WERI-Rb-1 (cell line): ENCODE data around the gene CTF1.
A peak's percentile ranks its signal among the peaks of the same experiment; 100 is the strongest.

Experiments
- DNase-seq: peaks from one replicate; pipeline ENCODE4 v3.0.0-alpha.2; 2020
- H3K27ac ChIP-seq: fragments of 250-450 bp; sonication (Bioruptor Pico); 2 replicates; pipeline ENCODE4 v1.5.1; 2020; ENCODE audit warnings: mild to moderate bottlenecking, moderate library complexity
- H3K27me3 ChIP-seq: fragments of 250-450 bp; sonication (Bioruptor Pico); 2 replicates; pipeline ENCODE4 v1.5.1; 2021; ENCODE audit warnings: mild to moderate bottlenecking, low read depth, moderate library complexity; ENCODE audit not compliant: insufficient read depth, severe bottlenecking
- H3K36me3 ChIP-seq: fragments of 250-450 bp; sonication (Bioruptor Pico); 2 replicates; pipeline ENCODE4 v1.5.1; 2020; ENCODE audit warnings: mild to moderate bottlenecking, moderate library complexity
- H3K4me3 ChIP-seq: 2 replicates; pipeline ENCODE4 v1.5.1; 2011; ENCODE audit warnings: low read depth, mild to moderate bottlenecking, control low read depth, low read length
- H3K9me3 ChIP-seq: fragments of 250-450 bp; sonication (Bioruptor Pico); 2 replicates; pipeline ENCODE4 v1.5.1; 2021; ENCODE audit warnings: mild to moderate bottlenecking, moderate library complexity; ENCODE audit not compliant: severe bottlenecking
- CTCF ChIP-seq: IDR thresholded peaks from 2 replicates; pipeline ENCODE4 v1.5.1; 2011; ENCODE audit warnings: low read depth, mild to moderate bottlenecking, control low read depth, inconsistent platforms, low read length

The CTF1 gene

DNA sequence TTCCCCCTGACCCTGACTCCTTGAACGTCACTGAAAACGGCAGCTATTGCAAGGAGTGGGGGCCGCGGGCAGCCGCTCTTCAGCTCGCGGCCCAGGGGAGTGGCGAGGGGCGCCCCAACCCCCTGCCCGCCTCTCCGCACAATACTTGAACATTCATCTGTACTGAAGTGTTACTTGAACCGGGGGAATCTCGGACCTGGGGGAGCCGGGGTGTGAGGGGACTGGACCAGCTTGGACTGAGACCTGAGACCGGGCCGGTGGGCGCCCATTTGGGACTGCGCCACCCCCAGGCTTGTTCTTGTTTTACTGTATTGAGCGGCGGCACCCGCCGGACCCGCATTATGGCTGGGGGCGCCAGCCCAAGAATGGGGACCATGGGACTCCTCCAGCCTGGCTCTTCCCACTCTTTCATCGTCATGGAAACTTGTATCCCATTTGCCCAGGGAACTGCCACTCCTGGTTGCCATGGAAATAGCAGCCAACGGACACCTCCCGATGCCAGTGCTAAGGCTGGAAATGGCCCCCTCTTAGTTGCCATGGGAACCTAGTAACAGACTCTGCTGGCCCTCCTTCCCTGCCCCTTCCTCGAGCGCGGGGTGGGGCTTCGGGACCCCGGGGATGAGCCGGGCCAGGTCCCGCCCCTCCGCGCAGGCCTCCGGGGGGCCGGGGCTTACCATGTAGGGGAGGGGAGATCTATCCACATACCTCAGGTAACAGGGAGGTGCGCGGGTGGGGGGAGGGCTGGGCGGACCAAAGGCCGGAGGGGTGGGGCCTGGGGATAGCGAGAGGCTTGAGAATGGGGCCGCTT, 51.6 kb downstream of the CTF1 start:
- H3K36me3 ChIP-seq: peaks cover 17% of the 10 kb centered on the region
- no peaks in the 10 kb centered on the region for H3K9me3 ChIP-seq
- peak; percentile 86 for DNase-seq
- no peaks in the 10 kb centered on the region for H3K27me3 ChIP-seq
- no peak for TF ChIP-seq CTCF
- no peak overlapping the region for H3K27ac ChIP-seq
- H3K4me3 ChIP-seq: peak overlapping the region; percentile 61

DNA sequence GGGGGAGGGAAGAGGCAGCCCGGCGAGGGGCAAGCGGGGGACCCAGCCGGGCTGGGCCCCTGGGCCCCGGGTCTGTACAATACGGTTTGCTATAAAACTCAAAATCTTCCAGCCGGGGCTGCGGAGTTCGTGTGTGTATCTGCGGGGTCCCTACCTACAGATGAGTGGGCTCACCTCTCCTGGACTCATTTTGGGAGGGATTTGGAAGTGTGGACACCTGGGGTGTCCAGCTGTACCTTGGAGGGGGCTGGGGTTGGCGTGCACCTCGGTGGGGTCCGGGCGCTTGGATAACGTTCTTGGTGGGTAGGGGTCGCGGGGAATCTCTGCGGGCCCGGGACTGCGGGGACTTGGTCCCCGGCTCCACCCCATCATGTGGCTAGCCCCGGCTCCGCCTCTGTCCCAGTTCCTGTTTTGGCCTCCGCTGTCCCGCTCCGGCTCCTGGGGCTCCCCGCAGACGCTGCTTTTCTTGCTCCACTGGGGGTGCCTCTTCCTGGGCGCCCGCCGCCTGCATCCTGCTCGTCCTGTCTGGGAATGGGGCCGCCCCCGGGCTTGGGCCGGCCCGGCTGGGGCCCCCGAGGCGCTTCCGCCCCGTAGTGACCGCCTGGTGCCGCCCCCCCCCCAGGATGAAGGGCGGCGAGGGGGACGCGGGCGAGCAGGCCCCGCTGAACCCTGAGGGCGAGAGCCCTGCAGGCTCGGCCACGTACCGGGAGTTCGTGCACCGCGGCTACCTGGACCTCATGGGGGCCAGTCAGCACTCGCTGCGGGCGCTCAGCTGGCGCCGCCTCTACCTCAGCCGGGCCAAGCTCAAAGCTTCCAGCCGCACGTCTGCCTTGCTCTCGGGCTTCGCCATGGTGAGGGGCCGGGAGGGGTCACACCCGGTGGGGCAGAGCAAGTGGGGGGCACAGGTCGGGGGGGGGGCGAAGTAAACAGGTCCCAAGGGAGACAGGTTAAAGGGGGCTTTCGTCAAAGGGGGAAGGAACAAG, 52.5 kb downstream of the CTF1 start, which contains the start of gene ORAI3:
Gene ORAI3, plus strand, starts transcription at position 402 of the 983 bp plus-strand sequence. Its CDS starts 222 bp downstream, at position 624.
- TF ChIP-seq CTCF: no peak
- Histone ChIP-seq H3K36me3 (peaks cover 11% of the 10 kb centered on the region), H3K27me3 (no peaks in the 10 kb centered on the region), H3K9me3 (no peaks in the 10 kb centered on the region), H3K4me3 (peak within 1 kb of the TSS; percentile 61), H3K27ac (peak within 1 kb of the TSS; percentile 60)
- peak; percentile 35 for DNase-seq

GRCh38 chr16:30949650-30950515, 53.5 kb downstream of the CTF1 start:
- Histone ChIP-seq H3K4me3 (peak overlapping the region; percentile 61), H3K36me3 (peaks cover 6% of the 10 kb centered on the region), H3K27me3 (no peaks in the 10 kb centered on the region), H3K27ac (no peak overlapping the region), H3K9me3 (no peaks in the 10 kb centered on the region)
- peak; percentile 27; the same call in 1 of the 2 replicates for TF ChIP-seq CTCF
- peak; percentile 79 for DNase-seq

DNA sequence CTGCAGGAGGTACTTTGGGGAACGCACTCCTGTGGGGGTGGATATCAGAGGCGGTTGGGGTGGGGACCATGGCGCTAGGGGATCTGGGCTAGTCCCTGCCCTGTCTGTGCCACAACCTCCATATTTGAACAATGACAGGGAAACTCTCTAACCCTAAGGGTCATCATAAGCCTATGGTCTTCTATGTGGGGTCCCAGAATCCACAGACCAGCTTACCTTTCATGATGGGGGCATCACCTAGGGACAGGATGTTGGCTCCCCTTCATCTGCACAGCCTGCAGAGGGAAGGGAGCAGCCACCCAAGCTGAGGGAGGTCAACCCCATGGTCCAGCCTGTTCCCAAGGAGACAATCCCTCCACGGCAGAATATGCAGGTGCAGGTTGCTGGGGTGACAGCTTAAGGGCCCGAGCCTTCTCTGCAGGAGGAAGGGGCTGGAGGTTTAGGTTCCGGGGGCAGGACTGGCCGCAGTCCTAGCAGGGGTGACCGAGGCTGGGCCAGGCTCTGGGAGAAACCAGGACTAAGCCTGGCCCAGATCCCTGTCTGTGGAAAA, 54.2 kb downstream of the CTF1 start:
- no peak for TF ChIP-seq CTCF
- DNase-seq: no peak
- no peaks in the 10 kb centered on the region for H3K9me3 ChIP-seq
- no peak overlapping the region for H3K27ac ChIP-seq
- H3K27me3 ChIP-seq: no peaks in the 10 kb centered on the region
- H3K36me3 ChIP-seq: peaks cover 6% of the 10 kb centered on the region
- H3K4me3 ChIP-seq: no peak overlapping the region

- Histone ChIP-seq H3K27me3 (no peaks in the 10 kb centered on the region), H3K27ac (no peak overlapping the region), H3K4me3 (no peak overlapping the region), H3K9me3 (no peaks in the 10 kb centered on the region), H3K36me3 (peaks cover 6% of the 10 kb centered on the region)
- DNase-seq: no peak
- no peak for TF ChIP-seq CTCF
Observed at GRCh38 chr16:30951193-30951592, 54.8 kb downstream of the CTF1 start.
